ENCODE data around the gene GNB5.

The GNB5 gene

DNA sequence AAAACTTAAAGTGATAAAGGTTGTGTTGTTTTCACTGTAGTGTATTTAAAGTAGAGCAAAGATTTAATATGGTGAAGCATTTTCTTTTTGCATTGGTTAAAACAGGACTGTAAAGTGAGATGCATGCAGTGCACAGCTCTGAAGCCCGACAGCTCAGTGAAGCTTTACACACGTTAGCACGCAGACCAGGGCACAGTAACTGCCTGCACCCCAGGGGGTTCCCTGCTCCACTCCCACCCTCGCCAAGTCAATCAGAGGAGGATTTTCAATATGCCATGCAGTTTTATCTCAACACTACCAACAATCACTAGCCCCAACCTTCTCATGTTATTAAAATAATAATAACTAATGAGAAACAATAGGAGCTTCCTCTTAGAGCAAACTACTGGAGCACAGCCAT lies 50.5 kb downstream of the GNB5 start:
- Histone ChIP-seq H3K27ac (ENCODE audit: low read depth, low read length, severe bottlenecking) (no peak overlapping the region), H3K9me3 (ENCODE audit: control insufficient read depth, low read length) (peaks cover 13% of the 10 kb centered on the region), H3K4me3 (ENCODE audit: extremely low read depth, insufficient read depth, low read length, poor library complexity, severe bottlenecking) (no peak overlapping the region), H3K4me1 (ENCODE audit: control insufficient read depth, insufficient read depth, low read length, poor library complexity, severe bottlenecking) (peaks cover 19% of the 10 kb centered on the region), H3K36me3 (ENCODE audit: control insufficient read depth, insufficient read depth, low read length) (peaks cover 22% of the 10 kb centered on the region)
- WGBS, 2 experiments (ENCODE audit: insufficient coverage in 2 of 2), result 73 to 84% methylated on average over 3 to 4 of the region's 4 CpGs

DNA sequence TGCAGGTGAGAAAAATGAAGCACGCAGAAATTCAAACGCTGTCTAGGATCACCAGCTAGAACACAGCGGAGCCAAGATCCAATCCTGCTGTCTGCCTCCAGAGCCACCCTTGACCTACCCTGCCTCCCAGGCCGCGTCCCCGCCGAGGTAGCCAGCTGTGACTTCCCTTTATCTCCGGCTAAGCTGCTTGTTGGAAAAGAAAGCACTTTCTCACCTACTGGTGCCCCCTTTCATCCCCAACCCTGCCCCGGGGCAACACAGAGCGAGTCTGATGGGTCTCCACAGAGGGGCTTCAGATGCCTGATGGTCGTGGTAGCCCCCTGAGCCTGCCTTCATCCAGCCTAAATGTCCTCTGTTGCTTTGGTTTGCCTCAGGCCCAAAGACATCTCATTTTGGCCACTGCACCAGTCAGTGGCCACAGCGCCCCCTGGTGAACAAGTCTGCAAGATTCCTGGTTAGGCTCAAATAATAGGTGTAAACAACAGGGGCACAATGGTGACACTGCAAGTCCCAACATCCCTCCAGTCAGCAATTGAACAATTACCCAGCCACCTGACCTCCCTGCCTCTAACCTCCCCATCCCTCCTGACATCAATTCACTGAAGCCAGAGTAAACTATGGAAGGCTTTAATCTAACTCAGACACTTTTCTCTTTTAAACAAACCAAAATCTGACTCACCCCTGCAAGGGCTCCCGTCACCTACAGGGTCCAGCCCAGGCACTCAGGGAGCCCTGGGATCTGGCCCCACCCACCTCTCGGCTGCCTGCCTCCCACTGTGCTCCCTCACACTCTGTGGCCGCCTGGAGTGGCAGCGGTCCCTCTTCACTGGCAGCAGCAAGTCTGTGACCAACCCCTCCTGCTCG lies 51.4 kb downstream of the GNB5 start:
- Histone ChIP-seq H3K27ac (ENCODE audit: low read depth, low read length, severe bottlenecking) (no peak overlapping the region), H3K4me1 (ENCODE audit: control insufficient read depth, insufficient read depth, low read length, poor library complexity, severe bottlenecking) (peaks cover 19% of the 10 kb centered on the region), H3K4me3 (ENCODE audit: extremely low read depth, insufficient read depth, low read length, poor library complexity, severe bottlenecking) (no peak overlapping the region), H3K36me3 (ENCODE audit: control insufficient read depth, insufficient read depth, low read length) (peaks cover 14% of the 10 kb centered on the region), H3K9me3 (ENCODE audit: control insufficient read depth, low read length) (peaks cover 6% of the 10 kb centered on the region)
- WGBS, 2 experiments (ENCODE audit: insufficient coverage in 2 of 2), result 58 to 70% methylated on average over 9 to 16 of the region's 17 CpGs

DNA sequence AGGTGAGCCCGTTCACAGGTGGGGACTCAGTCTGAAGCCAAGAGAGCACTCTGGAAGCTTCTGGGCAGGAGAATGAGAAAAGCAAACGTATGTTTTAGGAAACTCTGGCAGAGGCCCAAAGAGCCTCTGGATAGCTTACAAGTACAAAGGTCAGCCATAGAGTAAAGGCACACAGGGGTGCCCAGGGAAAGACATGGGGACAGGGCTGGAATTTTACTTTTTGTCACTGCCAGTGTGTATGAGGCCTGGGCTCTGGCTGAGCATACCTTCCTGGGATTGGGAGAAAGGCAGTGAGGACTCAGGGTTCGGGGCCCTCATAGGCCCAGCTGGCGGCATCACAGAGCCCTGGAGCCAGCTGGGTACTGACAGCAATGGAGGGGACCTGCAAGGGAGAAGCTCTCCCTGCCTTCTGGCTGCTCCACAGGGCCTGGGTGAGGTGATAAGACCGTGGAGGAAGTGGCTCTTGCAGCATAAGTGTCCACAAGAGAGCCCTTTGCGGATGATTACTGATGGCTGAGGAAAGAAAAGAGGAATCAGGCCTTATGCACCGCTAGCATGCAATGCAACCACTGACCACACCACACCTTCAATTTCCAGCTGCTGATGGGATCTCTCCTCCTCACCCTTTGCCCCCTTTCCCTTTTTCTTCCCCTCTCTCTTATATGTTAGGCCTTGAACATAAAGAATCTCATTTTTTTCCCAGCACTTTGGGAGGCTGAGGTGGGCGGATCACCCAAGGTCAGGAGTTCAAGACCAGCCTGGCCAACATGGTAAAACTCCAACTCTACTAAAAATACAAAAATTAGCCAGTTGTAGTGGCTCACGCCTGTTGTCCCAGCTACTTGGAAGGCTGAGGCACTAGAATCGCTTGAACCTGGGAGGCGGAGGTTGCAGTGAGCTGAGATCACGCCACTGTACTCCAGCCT lies 53.5 kb downstream of the GNB5 start:
- Histone ChIP-seq H3K4me3 (ENCODE audit: extremely low read depth, insufficient read depth, low read length, poor library complexity, severe bottlenecking) (no peak overlapping the region), H3K27ac (ENCODE audit: low read depth, low read length, severe bottlenecking) (no peak overlapping the region), H3K36me3 (ENCODE audit: control insufficient read depth, insufficient read depth, low read length) (peaks cover 8% of the 10 kb centered on the region), H3K9me3 (ENCODE audit: control insufficient read depth, low read length) (no peaks in the 10 kb centered on the region), H3K4me1 (ENCODE audit: control insufficient read depth, insufficient read depth, low read length, poor library complexity, severe bottlenecking) (peaks cover 8% of the 10 kb centered on the region)
- WGBS, 2 experiments (ENCODE audit: insufficient coverage in 2 of 2), result 89 to 93% methylated on average over 8 to 11 of the region's 12 CpGs

DNA sequence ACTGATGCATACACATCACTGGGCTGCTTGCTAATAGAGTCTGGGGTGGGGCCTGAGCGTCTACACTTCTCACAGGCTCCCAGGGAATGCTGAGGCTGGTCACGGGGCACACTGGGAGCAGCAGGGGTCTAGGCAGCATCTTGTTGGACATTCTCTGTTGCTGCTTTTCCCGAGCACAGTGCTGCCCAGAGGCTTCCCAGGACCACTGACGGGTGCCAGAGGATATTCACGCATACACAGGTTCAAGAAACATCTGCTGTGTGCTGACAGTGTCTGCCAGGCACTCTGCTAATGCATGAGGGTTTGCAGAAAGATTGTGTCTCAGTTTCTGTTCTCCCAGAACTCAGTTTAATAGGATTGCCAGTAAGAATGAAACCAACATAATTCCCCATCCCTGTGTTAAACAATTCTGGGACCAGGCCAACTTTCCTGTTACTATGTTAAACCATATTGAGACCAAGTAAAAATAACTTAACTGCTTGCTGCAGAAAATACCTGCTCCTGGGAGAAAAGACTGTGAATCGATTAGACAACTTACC lies 54.7 kb downstream of the GNB5 start:
- no peaks in the 10 kb centered on the region for H3K9me3 ChIP-seq (ENCODE audit: control insufficient read depth, low read length)
- no peak overlapping the region for H3K4me3 ChIP-seq (ENCODE audit: extremely low read depth, insufficient read depth, low read length, poor library complexity, severe bottlenecking)
- H3K4me1 ChIP-seq (ENCODE audit: control insufficient read depth, insufficient read depth, low read length, poor library complexity, severe bottlenecking), result peaks cover 8% of the 10 kb centered on the region
- no peak overlapping the region for H3K27ac ChIP-seq (ENCODE audit: low read depth, low read length, severe bottlenecking)
- H3K36me3 ChIP-seq (ENCODE audit: control insufficient read depth, insufficient read depth, low read length), result peaks cover 10% of the 10 kb centered on the region
- WGBS, 2 experiments (ENCODE audit: insufficient coverage in 2 of 2), result 86 to 90% methylated on average over 6 of the region's 6 CpGs

DNA sequence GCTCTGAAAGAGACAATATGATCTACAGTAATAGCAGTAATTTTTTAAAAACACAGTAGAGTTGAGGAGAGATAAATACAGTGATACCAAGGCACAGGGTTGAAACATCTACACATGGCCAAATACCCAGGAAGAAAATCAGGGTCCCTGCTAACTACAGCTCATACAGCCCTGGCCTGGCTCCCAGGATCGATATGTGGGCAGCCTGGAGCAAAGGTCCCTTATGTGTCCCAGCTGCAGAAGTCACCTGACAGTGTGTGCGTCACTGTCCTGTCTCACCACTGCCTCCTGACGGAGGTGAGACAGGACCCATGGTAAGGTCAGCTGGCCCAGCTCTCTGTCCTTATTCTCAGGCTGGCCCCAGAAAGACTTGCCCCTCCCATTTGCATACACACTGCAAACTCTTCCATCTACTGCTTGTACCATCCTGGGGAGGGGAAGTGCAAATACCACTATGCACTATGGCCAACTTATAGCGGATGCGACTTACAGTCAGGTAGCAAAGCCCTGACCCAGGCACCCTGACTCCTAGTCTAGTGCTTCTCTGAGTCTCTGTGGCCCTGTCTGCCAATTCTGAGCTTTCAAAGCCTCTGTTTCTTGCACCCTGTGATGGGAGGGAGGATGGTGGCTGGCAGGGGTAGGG lies 56.6 kb downstream of the GNB5 start:
- H3K4me1 ChIP-seq (ENCODE audit: control insufficient read depth, insufficient read depth, low read length, poor library complexity, severe bottlenecking), result peaks cover 3% of the 10 kb centered on the region
- 98 to 99% methylated on average over 4 to 5 of the region's 5 CpGs for WGBS, 2 experiments (ENCODE audit: insufficient coverage in 2 of 2)

DNA sequence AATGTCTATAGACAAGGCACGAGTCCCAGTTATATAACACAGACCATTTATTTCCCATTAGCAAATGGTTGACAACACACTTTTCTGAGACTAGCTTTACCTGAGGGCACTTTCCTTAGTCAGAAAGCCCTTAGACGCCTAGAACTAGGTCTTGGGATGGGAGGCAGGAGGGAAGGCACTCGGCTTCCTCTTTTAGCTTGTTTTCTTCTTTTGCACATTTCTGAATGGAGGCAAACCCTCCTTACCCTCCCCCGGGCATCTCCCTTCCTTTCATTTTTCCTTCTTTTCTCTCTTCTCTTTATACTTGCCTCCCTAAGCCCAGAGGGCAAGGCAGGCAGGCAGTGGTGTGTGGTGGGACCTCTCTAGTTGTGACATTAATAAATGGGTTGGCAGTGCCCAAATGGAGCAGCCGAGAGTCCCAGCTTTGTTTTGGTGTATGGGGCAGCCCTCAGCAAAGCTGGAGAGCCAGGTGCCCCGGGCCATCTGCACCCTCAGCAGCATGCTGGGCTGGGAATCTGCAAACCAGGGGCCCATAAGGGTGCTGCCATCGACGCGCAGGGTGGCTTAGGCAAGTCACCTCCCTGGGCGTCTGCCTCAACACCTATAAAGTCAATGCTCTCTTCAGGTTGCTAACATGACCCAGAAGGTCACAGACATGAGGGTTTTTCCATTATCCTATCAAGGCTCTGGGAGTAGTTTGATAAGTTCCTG lies 57.5 kb downstream of the GNB5 start:
- no peak overlapping the region for H3K4me3 ChIP-seq (ENCODE audit: extremely low read depth, insufficient read depth, low read length, poor library complexity, severe bottlenecking)

More for the DNA sequence above, 56.6 kb downstream of the GNB5 start:
- Histone ChIP-seq H3K27ac (ENCODE audit: low read depth, low read length, severe bottlenecking) (no peak overlapping the region), H3K4me3 (ENCODE audit: extremely low read depth, insufficient read depth, low read length, poor library complexity, severe bottlenecking) (no peak overlapping the region), H3K36me3 (ENCODE audit: control insufficient read depth, insufficient read depth, low read length) (peaks cover 4% of the 10 kb centered on the region), H3K9me3 (ENCODE audit: control insufficient read depth, low read length) (no peaks in the 10 kb centered on the region)

DNA sequence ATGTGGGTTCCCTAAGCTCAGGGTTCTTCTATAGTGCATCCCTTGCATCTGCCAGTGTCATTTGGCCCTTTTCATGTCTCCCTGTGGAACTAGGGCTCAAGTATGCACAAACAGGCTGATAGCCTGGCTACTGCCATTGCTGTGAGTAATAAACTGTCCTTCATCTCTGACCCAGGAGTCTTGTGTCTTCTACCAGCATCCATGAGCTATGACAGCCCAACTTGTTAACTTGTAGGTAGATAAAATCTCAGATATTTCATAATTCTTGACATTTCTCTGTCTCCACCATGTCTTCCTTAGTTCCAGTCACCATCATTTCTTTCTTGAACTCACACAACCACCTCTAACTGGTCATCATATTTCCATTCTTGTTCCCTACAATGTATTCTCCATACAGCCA lies 59.1 kb downstream of the GNB5 start:
- Histone ChIP-seq H3K36me3 (ENCODE audit: control insufficient read depth, insufficient read depth, low read length) (peaks cover 4% of the 10 kb centered on the region), H3K9me3 (ENCODE audit: control insufficient read depth, low read length) (no peaks in the 10 kb centered on the region), H3K4me3 (ENCODE audit: extremely low read depth, insufficient read depth, low read length, poor library complexity, severe bottlenecking) (no peak overlapping the region), H3K27ac (ENCODE audit: low read depth, low read length, severe bottlenecking) (no peak overlapping the region), H3K4me1 (ENCODE audit: control insufficient read depth, insufficient read depth, low read length, poor library complexity, severe bottlenecking) (no peaks in the 10 kb centered on the region)

More for the DNA sequence above, 57.5 kb downstream of the GNB5 start:
- H3K27ac ChIP-seq (ENCODE audit: low read depth, low read length, severe bottlenecking), result no peak overlapping the region
- no peaks in the 10 kb centered on the region for H3K9me3 ChIP-seq (ENCODE audit: control insufficient read depth, low read length)
- peaks cover 4% of the 10 kb centered on the region for H3K36me3 ChIP-seq (ENCODE audit: control insufficient read depth, insufficient read depth, low read length)
- H3K4me1 ChIP-seq (ENCODE audit: control insufficient read depth, insufficient read depth, low read length, poor library complexity, severe bottlenecking), result no peaks in the 10 kb centered on the region
- 83 to 100% methylated on average over 2 to 8 of the region's 10 CpGs for WGBS, 2 experiments (ENCODE audit: insufficient coverage in 2 of 2)

DNA sequence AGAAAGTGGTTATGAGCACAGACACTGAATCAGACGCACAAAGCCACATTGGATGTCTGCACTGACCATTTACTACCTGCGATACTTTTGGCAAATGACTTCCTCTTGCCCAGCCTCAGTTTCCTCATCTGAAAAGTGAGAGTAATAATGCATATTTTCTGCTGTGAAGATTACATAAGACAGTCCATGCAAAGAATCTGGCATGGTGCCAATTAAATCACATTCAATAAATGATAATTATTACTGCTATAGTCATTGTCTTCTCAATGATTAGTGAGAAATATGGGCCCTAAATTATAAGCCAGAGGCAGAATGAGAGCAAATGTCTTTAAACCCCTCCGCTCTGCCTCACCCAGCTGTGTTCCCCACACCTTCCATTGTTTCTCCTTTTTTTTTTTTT lies 62.6 kb downstream of the GNB5 start:
- Histone ChIP-seq H3K36me3 (ENCODE audit: control insufficient read depth, insufficient read depth, low read length) (peaks cover 4% of the 10 kb centered on the region), H3K4me3 (ENCODE audit: extremely low read depth, insufficient read depth, low read length, poor library complexity, severe bottlenecking) (no peak overlapping the region), H3K4me1 (ENCODE audit: control insufficient read depth, insufficient read depth, low read length, poor library complexity, severe bottlenecking) (peaks cover 10% of the 10 kb centered on the region), H3K27ac (ENCODE audit: low read depth, low read length, severe bottlenecking) (no peak overlapping the region), H3K9me3 (ENCODE audit: control insufficient read depth, low read length) (no peaks in the 10 kb centered on the region)
- no CpG with 5 or more reads among the region's 3 CpGs for WGBS, 2 experiments (ENCODE audit: insufficient coverage in 2 of 2)

DNA sequence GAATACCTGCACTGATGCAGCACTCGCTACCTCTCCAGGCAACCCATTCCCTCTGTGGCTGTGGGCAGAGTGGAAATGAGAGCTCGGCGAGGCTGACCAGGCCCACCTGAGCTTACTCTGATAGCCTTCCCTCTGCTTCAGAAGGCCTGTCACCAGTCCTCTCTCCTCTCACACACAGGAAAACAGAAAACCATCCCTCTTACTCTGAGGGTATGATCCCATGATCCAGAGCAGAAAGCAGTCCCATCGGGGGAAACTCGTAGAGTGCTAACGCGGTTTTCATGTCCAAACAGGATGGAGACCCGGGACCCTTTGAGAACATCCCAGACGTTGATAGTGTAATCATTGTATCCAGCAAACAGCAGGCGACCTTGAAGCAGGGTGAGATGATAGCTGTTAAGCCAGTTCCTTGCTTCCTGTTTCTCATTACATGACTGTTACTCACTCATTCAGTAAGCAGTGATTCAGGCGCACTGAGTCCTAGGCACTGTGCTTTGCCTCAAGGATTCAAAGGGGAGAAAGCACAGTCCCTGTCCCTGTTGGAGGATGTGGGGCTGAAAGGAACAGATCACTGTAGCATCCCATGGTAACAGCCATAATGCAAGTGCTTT lies 66.8 kb downstream of the GNB5 start:
- WGBS, 2 experiments (ENCODE audit: insufficient coverage in 2 of 2), result 82 to 88% methylated on average over 7 to 9 of the region's 11 CpGs
- no peak overlapping the region for H3K4me3 ChIP-seq (ENCODE audit: extremely low read depth, insufficient read depth, low read length, poor library complexity, severe bottlenecking)
- H3K4me1 ChIP-seq (ENCODE audit: control insufficient read depth, insufficient read depth, low read length, poor library complexity, severe bottlenecking), result peaks cover 10% of the 10 kb centered on the region
- peak overlapping the region; percentile 64 for H3K27ac ChIP-seq (ENCODE audit: low read depth, low read length, severe bottlenecking)
- H3K36me3 ChIP-seq (ENCODE audit: control insufficient read depth, insufficient read depth, low read length), result no peaks in the 10 kb centered on the region
- no peaks in the 10 kb centered on the region for H3K9me3 ChIP-seq (ENCODE audit: control insufficient read depth, low read length)

Data from mesodermal cell (in vitro differentiated cells).